HepG2 (cell line): ENCODE results near the gene LGI1. TPM values are rescaled to one million over a fixed set of nuclear protein-coding genes. Genes with fewer than 3 reads are reported as not detected.

Experiments used
- ATAC-seq: fragments of 200-7000 bp; cut with Tn5 transposase; 3 replicates; pipeline ENCODE4 v1.9.1; 2020; ENCODE audit warnings: mild to moderate bottlenecking, moderate library complexity
- BruUV-seq: library from RNA; stranded (reverse); fragments of 400-500 nt; replicated peaks from 2 replicates; lab custom pipeline; 2021; lab: Mats Ljungman, UMichigan
- CTCF ChIA-PET: fragments of 300-600 bp; formaldehyde crosslinking; extraction: SDS; loops from one replicate; lab custom pipeline; 2021; ENCODE audit warnings: low total read pairs, inconsistent platforms, low intra/inter-chr PET ratio; lab: Yijun Ruan, JAX
- POLR2A ChIA-PET: fragments of 350-600 bp; sonication (Branson Sonifier 250); formaldehyde crosslinking; loops from one replicate; lab custom pipeline; 2020; ENCODE audit warnings: antibody characterized with exemption, inconsistent platforms; lab: Yijun Ruan, JAX
- DNase-seq: peaks from one replicate; pipeline ENCODE4 v3.0.0-alpha.2; 2015; ENCODE audit warnings: low spot score
- FAIRE-seq: peaks from 3 replicates; lab custom pipeline; 2011; peaks lifted over from hg19 to GRCh38; lab: Jason Lieb, UNC
- H2AFZ ChIP-seq: one replicate; pipeline ENCODE4 v1.6.1; 2011; ENCODE audit warnings: low read length, inconsistent platforms
- H3K27ac ChIP-seq: fragments of 300-600 bp; 3 replicates; pipeline ENCODE4 v1.8.0; 2011; ENCODE audit warnings: mixed run types, mild to moderate bottlenecking, mixed read lengths, low read length, inconsistent platforms; ENCODE audit not compliant: insufficient read depth; ENCODE audit errors: extremely low read length
- H3K27me3 ChIP-seq, 2 experiments: fragments of 200-600 bp in 1 of 2; 2 replicates in 1 of 2; 3 replicates in 1 of 2; pipeline versions ENCODE4 v1.6.0 to v1.8.0; 2011; ENCODE audit warnings: low read length in 2 of 2, mild to moderate bottlenecking in 2 of 2, moderate library complexity in 2 of 2, inconsistent platforms in 1 of 2; ENCODE audit not compliant: insufficient read depth in 2 of 2, control insufficient read depth in 1 of 2
- H3K36me3 ChIP-seq, 2 experiments: fragments of 200-600 bp in 1 of 2; replicated peaks in 1 of 2; 2 replicates in 1 of 2; 3 replicates in 1 of 2; pipeline versions ENCODE4 v1.5.1 to v1.8.0; 2011; ENCODE audit warnings: low read length in 2 of 2, inconsistent platforms in 1 of 2; ENCODE audit not compliant: insufficient read depth in 2 of 2, control insufficient read depth in 1 of 2
- H3K4me1 ChIP-seq: 2 replicates; pipeline ENCODE4 v1.5.1; 2012; ENCODE audit warnings: low read length, inconsistent platforms; ENCODE audit not compliant: insufficient read depth
- H3K4me2 ChIP-seq: 2 replicates; pipeline ENCODE4 v1.6.0; 2011; ENCODE audit warnings: low read depth, low read length, inconsistent platforms
- H3K4me3 ChIP-seq, 3 experiments: fragments of 200-600 bp in 1 of 3; sonication (generic), shearing (Covaris generic) in 1 of 3; replicated peaks in 1 of 3; 2 replicates each; pipeline ENCODE4 v1.5.1; 2011 to 2016; ENCODE audit warnings: low read length in 3 of 3, inconsistent platforms in 2 of 3, low read depth in 2 of 3, mild to moderate bottlenecking in 2 of 3, control low read depth in 1 of 3, mixed read lengths in 1 of 3; ENCODE audit not compliant: insufficient read depth in 1 of 3
- H3K79me2 ChIP-seq: one replicate; pipeline ENCODE4 v1.6.1; 2011; ENCODE audit warnings: low read length, inconsistent platforms; ENCODE audit not compliant: insufficient read depth
- H3K9ac ChIP-seq: 2 replicates; pipeline ENCODE4 v1.6.0; 2011; ENCODE audit warnings: mild to moderate bottlenecking, low read depth, low read length, inconsistent platforms; ENCODE audit not compliant: insufficient read depth
- H3K9me3 ChIP-seq: 2 replicates; pipeline ENCODE4 v1.5.1; 2012; ENCODE audit warnings: mild to moderate bottlenecking, low read length
- H4K20me1 ChIP-seq: 2 replicates; pipeline ENCODE4 v1.6.0; 2011; ENCODE audit warnings: inconsistent platforms, mild to moderate bottlenecking, low read length, moderate library complexity; ENCODE audit not compliant: insufficient read depth
- DNMT1 ChIP-seq: sonication (generic); formaldehyde crosslinking; IDR thresholded peaks from 2 replicates; pipeline ENCODE4 v1.5.1; 2020; ENCODE audit warnings: mild to moderate bottlenecking, missing genetic modification reagents
- SIN3B ChIP-seq: fragments of 150-350 bp; IDR thresholded peaks from 2 replicates; pipeline ENCODE4 v1.6.1; 2014; ENCODE audit warnings: low read length
- WGBS: methylation state at CpG from one replicate; pipeline ENCODE4 v1.1.6; 2017; ENCODE audit warnings: low lambda C conversion rate; 5-methylcytosine and 5-hydroxymethylcytosine counted together
- in situ Hi-C: cut with HindIII; loops from 2 replicates; pipeline ENCODE4 v1.10.0; 2017; ENCODE audit warnings: low pct_unique_long_range_greater_than_20kb; ENCODE audit not compliant: extremely low pct_ligation_motif_present
- intact Hi-C: fragments of 100-400 bp; cut with micrococcal nuclease; formaldehyde crosslinking; loops from one replicate; pipeline ENCODE4 v1.10.0; 2022; ENCODE audit not compliant: unreplicated experiment
- polyA plus RNA-seq, 8 experiments: library from polyadenylated mRNA; depleted of rRNA in 3 of 8; stranded (reverse) in 7 of 8; unstranded in 1 of 8; fragments of >200 nt; fragmentation: Illumina TruSeq in 4 of 8; extraction: Trizol in 4 of 8; gene quantifications; 2 replicates each; pipeline versions ENCODE4 v1.2.1 to v1.2.3, GENCODE V29; 2011 to 2016; ENCODE audit warnings: low read depth in 4 of 8, missing spikeins in 1 of 8, mixed read lengths in 1 of 8; ENCODE audit not compliant: insufficient read depth in 1 of 8
- total RNA-seq, 5 experiments: library from RNA; depleted of rRNA; stranded (reverse); fragments of >200 nt; fragmentation: Illumina TruSeq; extraction: Trizol; gene quantifications; 2 replicates each; pipeline ENCODE4 v1.2.3, GENCODE V29; 2016; ENCODE audit warnings: low read depth in 1 of 5
- TF ChIP-seq, protein P1 (sequence below): sonication (generic); formaldehyde crosslinking; IDR thresholded peaks from 2 replicates; pipeline ENCODE4 v1.8.0; 2022; ENCODE audit warnings: missing genetic modification reagents, mild to moderate bottlenecking, moderate library complexity, borderline replicate concordance

LGI1 gene
- total and polyA plus RNA-seq, 2 of the 13 experiments (the other 11 are each of a cell fraction or from before 2014, with no cell fraction given) = not detected

DNA sequence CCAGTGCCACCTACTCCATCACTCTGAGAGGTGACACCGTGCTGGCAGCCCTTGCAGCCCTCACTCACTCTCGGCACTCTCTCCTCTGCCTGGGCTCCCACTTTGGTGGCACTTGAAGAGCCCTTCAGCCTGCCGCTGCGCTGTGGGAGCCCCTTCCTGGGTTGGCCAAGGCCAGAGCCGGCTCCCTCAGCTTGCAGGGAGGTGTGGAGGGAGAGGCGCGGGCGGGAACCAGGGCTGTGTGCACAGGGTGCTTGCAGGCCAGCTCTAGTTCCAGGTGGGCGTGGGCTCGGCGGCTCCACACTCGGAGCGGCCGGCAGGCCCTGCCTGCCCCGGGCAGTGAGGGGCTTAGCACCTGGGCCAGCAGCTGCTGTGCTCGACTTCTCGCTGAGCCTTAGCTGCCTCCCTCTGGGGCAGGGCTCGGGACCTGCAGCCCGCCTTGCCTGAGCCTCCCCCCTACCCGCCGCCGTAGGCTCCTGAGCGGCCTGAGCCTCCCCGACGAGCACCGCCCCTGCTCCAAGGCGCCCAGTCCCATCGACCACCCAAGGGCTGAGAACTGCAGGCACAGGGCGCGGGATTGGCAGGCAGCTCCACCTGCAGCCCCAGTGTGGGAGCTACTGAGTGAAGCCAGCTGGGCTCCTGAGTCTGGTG lies 87.4 kb downstream of the LGI1 start:
- in situ Hi-C loops (no loop called here), intact Hi-C loops (no loop called here)
- no peak overlapping the region for H3K4me3 ChIP-seq
- no peak for ATAC-seq
- no peak for FAIRE-seq
- DNase-seq = no peak
- no peaks in the 10 kb centered on the region for H3K36me3 ChIP-seq
- 48% methylated on average over 7 of the region's 30 CpGs for WGBS
- H3K27me3 ChIP-seq = peaks cover 0 to 14% of the 10 kb centered on the region in 2 experiments; a peak in 3 of 5 replicates
- TF ChIP-seq SIN3B (no peak), DNMT1 (CRISPR knock-in tag) (no peak)
- TF ChIP-seq, protein P1, sequence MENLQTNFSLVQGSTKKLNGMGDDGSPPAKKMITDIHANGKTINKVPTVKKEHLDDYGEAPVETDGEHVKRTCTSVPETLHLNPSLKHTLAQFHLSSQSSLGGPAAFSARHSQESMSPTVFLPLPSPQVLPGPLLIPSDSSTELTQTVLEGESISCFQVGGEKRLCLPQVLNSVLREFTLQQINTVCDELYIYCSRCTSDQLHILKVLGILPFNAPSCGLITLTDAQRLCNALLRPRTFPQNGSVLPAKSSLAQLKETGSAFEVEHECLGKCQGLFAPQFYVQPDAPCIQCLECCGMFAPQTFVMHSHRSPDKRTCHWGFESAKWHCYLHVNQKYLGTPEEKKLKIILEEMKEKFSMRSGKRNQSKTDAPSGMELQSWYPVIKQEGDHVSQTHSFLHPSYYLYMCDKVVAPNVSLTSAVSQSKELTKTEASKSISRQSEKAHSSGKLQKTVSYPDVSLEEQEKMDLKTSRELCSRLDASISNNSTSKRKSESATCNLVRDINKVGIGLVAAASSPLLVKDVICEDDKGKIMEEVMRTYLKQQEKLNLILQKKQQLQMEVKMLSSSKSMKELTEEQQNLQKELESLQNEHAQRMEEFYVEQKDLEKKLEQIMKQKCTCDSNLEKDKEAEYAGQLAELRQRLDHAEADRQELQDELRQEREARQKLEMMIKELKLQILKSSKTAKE (CRISPR knock-in tag) = no peak
- TF ChIP-seq, all 625 proteins: peak for 0
- Histone ChIP-seq H3K4me1 (no peaks in the 10 kb centered on the region), H3K9ac (no peak overlapping the region), H3K27ac (no peak overlapping the region), H4K20me1 (no peaks in the 10 kb centered on the region), H3K4me2 (no peak overlapping the region), H3K79me2 (no peaks in the 10 kb centered on the region), H3K9me3 (no peaks in the 10 kb centered on the region), H2AFZ (no peak overlapping the region)
- POLR2A ChIA-PET = no interaction called here
- no TSS peak for BruUV-seq
- CTCF ChIA-PET = no interaction called here

Other genes starting within 250 kb of the LGI1 start
- gene FFAR4, start 191.3 kb upstream of the LGI1 start, total RNA-seq (2016; rRNA removed; fragmentation: Illumina TruSeq; extraction: Trizol) = not detected in 2 replicates
- 0.09 and 0.17 TPM in 2 replicates for gene FFAR4, start 191.3 kb upstream of the LGI1 start, polyA plus RNA-seq (2011; rRNA removed)
- gene RBP4, start 156.7 kb upstream of the LGI1 start, total RNA-seq (2016; rRNA removed; fragmentation: Illumina TruSeq; extraction: Trizol) = 310 and 642 TPM in 2 replicates
- gene RBP4, start 156.7 kb upstream of the LGI1 start, polyA plus RNA-seq (2011; rRNA removed) = 931 and 1,080 TPM in 2 replicates
- gene PDE6C, start 145.4 kb upstream of the LGI1 start, total RNA-seq (2016; rRNA removed; fragmentation: Illumina TruSeq; extraction: Trizol) = 0.39 and 0.64 TPM in 2 replicates
- not detected in 2 replicates for gene PDE6C, start 145.4 kb upstream of the LGI1 start, polyA plus RNA-seq (2011; rRNA removed)
- 5.2 and 5.3 TPM in 2 replicates for gene FRA10AC1, start 55.3 kb upstream of the LGI1 start, total RNA-seq (2016; rRNA removed; fragmentation: Illumina TruSeq; extraction: Trizol)
- 6.4 and 7.4 TPM in 2 replicates for gene FRA10AC1, start 55.3 kb upstream of the LGI1 start, polyA plus RNA-seq (2011; rRNA removed)
- gene SLC35G1, start 136.0 kb downstream of the LGI1 start, total RNA-seq (2016; rRNA removed; fragmentation: Illumina TruSeq; extraction: Trizol) = 3.5 and 4.5 TPM in 2 replicates
- gene SLC35G1, start 136.0 kb downstream of the LGI1 start, polyA plus RNA-seq (2011; rRNA removed) = 2.1 and 2.5 TPM in 2 replicates
- 0.04 and 0.06 TPM in 2 replicates for gene PLCE1, start 236.0 kb downstream of the LGI1 start, total RNA-seq (2016; rRNA removed; fragmentation: Illumina TruSeq; extraction: Trizol)
- 0.01 TPM in 1 of 2 replicates, not detected in the other for gene PLCE1, start 236.0 kb downstream of the LGI1 start, polyA plus RNA-seq (2011; rRNA removed)